Left cardiac atrium (tissue), 4 donors: ENCODE data around the gene SLC43A2. TPM values are rescaled to one million over a fixed set of nuclear protein-coding genes. Genes with fewer than 3 reads are reported as not detected.

Experiments used
- ATAC-seq, 2 donors: fragments of 200-7000 bp; cut with Tn5 transposase; one replicate each; pipeline ENCODE4 v1.9.1; 2020; ENCODE audit warnings: mild to moderate bottlenecking in 2 of 2, moderate library complexity in 2 of 2
- DNase-seq: peaks from one replicate; pipeline ENCODE4 v3.0.0-alpha.2; 2020
- intact Hi-C, 2 donors: fragments of 100-400 bp; cut with DNase I; formaldehyde crosslinking; loops; one replicate each; pipeline versions ENCODE4 v1.14.1 to v1.15.1; 2022 to 2023
- total RNA-seq, 2 donors: library from RNA; stranded (reverse); fragmentation: NEBNext Ultra II Directional; extraction: Animal tissue kit (Norgen Biotek cat#: 25700); gene quantifications; one replicate each; pipeline ENCODE4 v1.2.1, GENCODE V29; 2021
- donor health status: DM: no; HTN: yes; CAD: no.
- donor health status: DM: no; HTN: yes; CAD: no; lungs with severe emphysema.
- donor health status: DM: yes; HTN: yes; CAD: no.
- donor health status: Dilated cardiomyopathy.

SLC43A2 gene
- total RNA-seq, 2 donors from 2014 or later: 7.4 to 8.2 TPM

DNA sequence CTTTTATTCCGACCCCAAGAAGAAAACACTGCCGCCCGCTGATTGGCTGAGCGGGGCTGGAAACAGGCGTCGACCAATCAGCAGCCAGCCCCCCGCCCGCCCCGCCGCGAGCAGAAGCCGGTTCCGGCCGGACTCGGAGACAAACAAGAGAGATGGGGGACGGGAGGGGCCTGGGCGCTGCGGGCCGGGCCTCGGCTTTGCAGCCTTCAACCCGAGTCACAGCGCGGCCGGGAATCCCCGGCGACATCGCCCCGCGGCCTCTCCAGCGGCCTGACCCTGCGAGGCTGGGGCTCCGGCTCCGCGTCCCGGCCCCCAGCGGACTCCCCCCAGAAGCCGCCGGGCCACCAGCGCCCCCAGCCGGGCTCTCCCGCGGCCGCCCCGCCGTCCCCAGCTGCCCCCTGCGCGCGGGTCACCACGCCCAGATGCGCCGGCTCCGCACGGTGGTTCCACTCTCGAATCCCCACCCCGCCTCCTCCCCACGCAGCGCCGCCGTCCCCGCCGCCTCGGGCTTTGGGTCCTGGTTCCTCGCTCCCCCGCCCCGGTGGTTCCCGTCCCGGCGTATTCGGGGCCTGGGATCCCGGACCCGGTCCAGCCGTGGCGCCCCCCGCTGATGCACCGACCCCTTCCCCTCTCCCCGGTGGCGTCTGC is 346 bp upstream of the SLC43A2 start:
- peak; percentile 94 for DNase-seq
- peak; percentile 89 to 91 for ATAC-seq
- intact Hi-C loops: loop anchor here (2.0 kb wide), 1 partner anchor 54 kb away; no protein-coding TSS in a partner anchor

DNA sequence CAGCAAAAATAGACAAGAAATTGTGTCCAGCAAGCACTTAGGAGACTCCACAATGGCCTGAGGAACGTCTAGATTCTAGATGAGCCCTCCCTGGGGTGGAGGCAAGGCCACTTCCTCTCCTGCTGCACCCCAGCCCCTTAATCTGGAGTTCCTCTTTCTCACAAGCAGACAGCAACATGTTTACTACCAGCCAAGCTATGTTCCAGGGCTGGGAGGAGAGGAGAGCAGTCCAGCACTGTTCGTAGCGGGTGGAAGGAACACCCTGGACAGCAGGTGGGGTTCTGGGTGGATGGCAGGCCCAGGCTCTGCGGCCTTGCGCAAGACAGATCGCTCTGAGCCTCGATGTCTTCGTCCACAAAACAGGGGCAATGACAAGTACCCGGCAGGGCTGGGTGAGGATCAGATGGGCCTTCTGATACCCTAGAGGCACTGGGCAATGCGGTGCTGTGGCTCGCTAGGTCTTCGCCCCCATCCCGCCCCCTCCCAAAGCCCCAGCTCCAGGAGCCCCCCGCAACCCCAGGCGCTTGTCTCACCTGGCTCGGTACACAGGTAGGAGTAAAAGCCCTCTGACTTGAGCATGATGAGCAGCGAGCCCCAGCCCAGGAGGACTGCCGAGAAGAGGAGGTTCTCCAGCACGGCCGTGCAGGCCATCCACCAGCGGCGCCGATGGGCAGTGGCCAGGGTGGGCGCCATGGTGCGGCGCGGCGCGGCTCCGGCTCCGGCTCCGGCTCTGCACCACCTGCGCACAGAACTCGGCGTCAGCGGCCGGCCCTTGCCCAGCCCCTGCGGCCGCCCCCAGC is 1.3 kb downstream of the SLC43A2 start:
- DNase-seq (no peak), ATAC-seq (peak; percentile 2 to 4)

DNA sequence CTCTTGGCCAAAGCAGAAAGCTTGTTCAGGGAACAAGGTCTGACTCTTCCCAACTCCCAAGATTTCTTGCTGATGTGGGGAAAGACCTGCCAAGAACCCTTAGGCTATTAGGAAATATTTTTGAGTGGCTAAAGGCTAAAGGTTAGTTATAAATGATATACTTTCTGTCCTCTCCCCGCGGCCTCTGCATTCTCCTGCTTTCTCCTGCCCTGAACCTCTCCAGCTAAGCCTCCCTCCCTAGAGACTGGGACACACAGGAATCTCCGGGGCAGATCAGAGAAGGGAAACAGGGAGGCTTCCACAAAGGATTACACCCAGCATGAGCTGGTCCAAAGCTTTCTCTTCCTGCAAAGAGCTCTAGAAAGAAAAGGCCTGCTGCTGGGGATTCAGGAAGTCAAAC is 2.3 kb downstream of the SLC43A2 start:
- ATAC-seq (no peak), DNase-seq (no peak)
- intact Hi-C loops: no loop called here

More for the DNA sequence above, 1.3 kb downstream of the SLC43A2 start:
- intact Hi-C loops: no loop called here

DNA sequence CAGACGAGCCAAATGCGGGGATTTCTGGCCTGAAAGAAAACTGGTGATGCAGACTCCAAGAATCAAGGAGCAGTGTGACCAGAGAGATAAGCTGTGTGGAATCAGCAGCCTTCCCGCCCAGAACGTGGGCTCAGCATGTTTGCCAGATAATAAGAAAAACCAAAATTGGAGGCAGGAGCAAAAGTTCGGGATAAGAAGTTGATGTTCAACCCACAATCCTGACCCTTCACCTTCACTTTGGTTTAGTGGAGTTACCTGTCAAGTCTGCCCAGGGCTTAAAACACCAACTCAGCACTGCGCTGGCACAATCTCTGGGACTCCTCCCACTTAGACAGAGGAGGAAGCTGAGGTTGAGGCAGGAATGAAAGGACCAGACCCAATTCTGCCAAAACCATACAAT is 3.1 kb downstream of the SLC43A2 start:
- DNase-seq (no peak), ATAC-seq (no peak)
- intact Hi-C loops: no loop called here

- intact Hi-C loops: no loop called here
- ATAC-seq (no peak), DNase-seq (no peak)
Measured at GRCh38 chr17:1625053-1625452, 3.6 kb downstream of the SLC43A2 start.

- DNase-seq: no peak
Measured at GRCh38 chr17:1624650-1625049, 4.0 kb downstream of the SLC43A2 start.

DNA sequence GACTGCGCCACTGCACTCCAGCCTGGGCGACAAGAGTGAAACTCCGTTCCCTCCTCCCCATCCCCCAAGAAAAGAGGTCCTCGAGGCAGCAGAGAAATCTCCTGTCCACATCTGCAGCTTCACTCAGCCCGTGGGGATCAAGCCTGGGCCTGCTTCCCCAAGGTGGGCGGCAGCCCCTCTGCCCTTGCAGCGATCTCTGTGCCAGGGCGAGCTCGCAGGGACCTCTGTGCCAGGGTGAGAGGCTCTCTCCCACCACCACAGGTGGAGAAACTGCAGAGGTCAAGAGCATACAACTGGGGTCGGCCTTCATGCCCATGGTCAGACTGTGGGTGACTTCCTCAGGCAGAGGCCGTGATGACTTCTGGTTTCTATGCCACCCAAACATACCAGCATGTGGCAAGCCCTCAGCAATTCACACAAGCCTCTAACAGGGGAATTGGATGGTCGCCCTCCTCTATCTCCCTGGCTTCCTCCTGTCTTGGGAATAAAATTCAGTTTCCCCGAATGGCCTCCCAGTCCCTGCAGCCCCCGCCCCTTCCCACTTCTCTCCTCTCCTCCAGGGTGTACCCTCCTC is 5.5 kb downstream of the SLC43A2 start:
- intact Hi-C loops: no loop called here
- ATAC-seq: no peak
- DNase-seq: no peak

More at GRCh38 chr17:1624650-1625049, 4.0 kb downstream of the SLC43A2 start:
- no peak for ATAC-seq
- intact Hi-C loops: no loop called here

DNA sequence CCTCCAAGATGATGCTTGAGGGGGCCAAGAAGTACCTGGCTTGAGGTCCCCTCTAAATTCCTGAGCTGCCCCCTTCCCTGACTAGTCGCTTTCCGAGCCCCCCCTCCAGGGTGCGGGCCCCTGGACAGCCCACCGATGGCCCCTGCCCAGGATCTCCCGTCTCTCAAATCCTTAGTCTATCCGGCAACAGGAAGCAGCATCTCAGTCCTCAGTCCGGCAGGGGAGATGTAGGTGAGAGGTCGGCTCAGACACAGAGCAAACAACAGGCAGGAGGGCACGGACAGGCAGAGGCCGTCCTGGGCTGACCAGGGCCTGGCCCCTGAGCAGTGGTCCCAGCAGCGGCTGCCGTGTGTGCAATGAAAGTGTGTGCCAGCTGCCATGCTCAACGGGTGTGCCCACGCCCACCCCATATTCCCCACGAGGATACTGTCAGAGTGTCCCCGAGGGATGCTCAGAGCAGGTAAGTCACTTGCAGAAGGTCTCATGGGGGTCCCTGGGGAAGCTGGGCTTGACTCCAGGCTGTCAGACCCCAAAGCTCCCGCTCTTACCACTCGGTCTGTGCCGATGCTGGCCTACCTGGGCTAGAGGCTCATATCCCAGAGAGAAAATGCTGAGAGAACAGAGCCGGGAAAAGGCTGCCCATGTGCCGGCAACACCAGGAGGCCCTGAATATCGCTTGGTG is 7.2 kb downstream of the SLC43A2 start:
- no peak for DNase-seq
- ATAC-seq: no peak
- intact Hi-C loops: no loop called here

DNA sequence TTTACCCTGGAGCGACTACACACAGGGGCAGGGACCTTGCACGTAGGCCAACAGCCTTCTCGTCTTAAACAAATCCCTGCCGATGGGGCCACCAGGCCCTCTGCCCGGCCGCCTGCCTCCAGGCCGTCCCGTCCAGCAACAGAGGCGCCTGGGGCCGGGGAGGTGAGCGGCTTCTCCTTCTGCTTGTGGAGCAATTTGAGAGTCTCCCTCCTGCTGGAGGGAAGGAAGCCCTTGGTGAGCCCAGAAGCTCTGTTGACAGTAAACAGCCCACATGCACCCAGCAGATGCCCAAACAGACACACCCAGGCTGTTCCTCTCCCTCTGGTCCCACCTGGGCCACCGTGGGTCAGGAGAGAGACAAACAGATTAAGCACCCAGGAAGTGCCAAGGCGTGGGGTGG is 8.1 kb downstream of the SLC43A2 start:
- no peak for DNase-seq
- ATAC-seq: no peak
- intact Hi-C loops: no loop called here

- ATAC-seq: peak; percentile 69 to 89
- intact Hi-C loops: no loop called here
- DNase-seq: peak; percentile 73
Measured at GRCh38 chr17:1617620-1618174, 10.9 kb downstream of the SLC43A2 start.

DNA sequence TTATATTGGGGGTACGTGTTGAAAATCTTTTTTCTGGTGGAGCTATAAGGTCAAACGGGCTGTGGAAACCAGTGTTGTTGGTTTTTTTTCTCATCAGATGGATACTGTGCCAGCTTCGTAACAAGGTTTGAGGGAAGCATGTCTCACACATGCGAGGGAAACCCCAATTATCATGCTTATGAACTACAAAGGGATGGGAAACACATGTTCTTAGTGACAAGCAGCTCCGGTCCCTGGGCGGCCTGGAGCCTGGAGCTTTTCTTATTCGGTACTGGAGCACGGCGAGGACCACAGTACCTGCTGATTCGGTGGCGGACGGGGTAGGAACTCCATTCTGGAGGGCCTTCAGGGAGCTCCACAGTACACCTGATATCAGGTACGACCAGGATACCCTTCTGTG is 12.5 kb downstream of the SLC43A2 start:
- no peak for DNase-seq
- no peak for ATAC-seq
- intact Hi-C loops: no loop called here

GRCh38 chr17:1612400-1612799 is 16.2 kb downstream of the SLC43A2 start:
- ATAC-seq: peak in 1 of 2 donors; percentile 28
- intact Hi-C loops: no loop called here

DNA sequence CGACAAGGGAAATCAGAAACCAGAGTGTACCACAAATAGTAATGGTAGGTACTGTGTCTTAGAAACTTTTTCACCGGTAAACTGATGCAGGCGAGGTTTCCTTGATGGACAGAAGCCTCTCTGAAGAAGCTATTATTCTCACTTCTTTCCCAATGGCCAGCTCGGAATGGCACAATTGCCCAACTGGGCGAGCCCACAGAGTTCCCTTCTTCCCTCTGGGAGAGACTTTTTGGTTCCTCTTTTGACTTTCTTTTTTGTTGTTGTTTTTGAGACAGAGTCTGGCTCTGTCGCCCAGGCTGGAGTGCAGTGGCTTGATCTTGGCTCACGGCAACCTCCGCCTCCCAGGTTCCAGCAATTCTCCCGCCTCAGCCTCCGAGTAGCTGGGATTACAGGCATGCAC is 16.9 kb downstream of the SLC43A2 start:
- ATAC-seq: peak in 1 of 2 donors; percentile 28
- intact Hi-C loops: no loop called here

More at GRCh38 chr17:1612400-1612799, 16.2 kb downstream of the SLC43A2 start:
- no peak for DNase-seq

DNA sequence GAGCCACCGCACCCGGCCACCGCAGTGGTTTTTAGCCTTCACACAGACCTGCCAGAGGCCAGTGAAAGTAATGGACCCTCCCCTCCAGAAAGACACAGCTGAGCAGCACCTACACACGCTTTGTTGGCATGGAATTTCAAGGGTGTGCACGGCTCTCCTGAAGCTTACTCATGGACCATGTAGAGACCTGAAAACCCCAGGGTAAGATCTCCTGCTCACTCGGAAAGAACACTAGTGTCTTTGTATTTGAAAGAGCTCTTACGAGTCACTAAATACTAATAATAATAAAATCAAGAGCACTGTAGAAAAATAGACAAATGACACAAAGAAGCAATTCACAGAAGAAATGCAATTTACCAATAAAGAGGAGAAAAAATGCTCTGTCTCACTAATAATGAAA is 20.0 kb downstream of the SLC43A2 start:
- no peak for ATAC-seq
- intact Hi-C loops: no loop called here
- DNase-seq: no peak

More for the DNA sequence above, 16.9 kb downstream of the SLC43A2 start:
- no peak for DNase-seq

GRCh38 chr17:1607971-1608320 is 20.7 kb downstream of the SLC43A2 start:
- no peak for DNase-seq
- intact Hi-C loops: no loop called here
- no peak for ATAC-seq

GRCh38 chr17:1606352-1606985 is 22.2 kb downstream of the SLC43A2 start:
- DNase-seq (no peak), ATAC-seq (no peak)
- intact Hi-C loops: no loop called here

DNA sequence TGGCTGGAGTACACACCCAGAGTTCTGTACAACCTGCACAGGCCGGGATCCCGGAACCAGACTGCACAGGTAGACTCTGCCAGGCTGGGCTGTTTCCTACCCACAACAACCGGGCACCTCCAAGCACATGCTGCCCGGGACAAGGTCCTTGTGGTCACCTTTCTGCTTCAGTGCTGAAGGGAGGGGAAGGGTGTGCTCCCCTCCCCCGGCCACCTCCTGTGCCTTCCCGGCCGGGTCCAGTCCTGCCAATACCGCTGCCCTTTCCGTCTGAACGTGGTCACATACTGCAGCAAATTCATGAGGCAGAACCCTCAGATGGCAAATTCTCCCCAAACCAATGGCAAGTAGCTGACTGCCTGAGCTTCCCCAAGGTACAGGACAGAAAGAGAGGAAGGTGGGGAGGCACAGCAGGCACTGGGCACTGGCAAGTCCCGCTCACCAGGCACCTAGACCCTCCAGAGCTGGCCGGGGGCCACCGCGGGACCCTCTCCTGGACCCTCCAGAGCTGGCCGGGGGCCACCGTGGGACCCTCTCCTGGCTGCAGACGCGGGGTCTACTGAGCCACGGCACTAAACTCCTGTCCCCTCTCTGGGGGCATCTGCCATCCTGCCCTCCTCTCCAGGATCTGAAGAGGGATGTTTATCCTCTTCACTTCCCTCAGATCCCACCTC is 22.8 kb downstream of the SLC43A2 start:
- DNase-seq (no peak), ATAC-seq (no peak)
- intact Hi-C loops: no loop called here

DNA sequence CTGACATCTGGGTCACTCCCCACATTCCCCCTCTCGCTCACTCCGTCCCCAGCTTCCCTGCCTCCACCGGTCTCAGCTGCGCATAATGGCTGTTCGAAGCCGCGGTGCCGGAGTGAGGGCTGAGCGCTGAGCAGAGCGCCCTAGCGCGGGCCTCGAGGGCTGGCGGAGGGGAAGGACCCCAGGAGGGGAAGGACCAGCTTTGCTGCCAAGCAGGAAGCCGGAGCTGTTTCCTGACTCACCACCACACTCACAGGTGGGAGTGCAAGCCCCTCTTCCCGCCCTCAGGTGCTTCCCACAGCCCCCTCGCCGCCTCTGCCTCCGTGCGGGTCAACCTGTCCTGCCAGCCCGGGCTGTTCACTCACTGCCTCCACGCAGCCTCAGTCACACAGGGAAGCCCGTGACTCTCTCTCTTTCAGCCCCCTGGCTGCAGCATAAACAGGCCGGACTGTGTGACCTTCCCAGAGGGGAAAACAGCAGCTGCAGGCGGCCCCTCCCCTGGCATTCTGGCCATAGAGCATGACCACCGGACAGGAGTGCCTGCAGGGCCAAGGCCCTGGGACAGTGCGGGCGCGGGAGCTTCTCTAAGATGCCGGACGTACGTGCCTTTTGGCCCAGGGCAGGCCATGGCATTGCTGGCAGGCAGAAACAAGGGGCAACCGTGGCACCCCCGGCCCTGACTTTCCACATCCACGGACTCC is 23.7 kb downstream of the SLC43A2 start:
- ATAC-seq (no peak), DNase-seq (no peak)
- intact Hi-C loops: no loop called here
